A673 (cell line): Measurements from ENCODE around the gene DHX29.

Experiments used
- EZH2 ChIP-seq: fragments of 200-600 bp; sonication (generic); IDR thresholded peaks from 2 replicates; pipeline ENCODE4 v1.6.1; 2017; ENCODE audit warnings: borderline replicate concordance, low read depth, mild to moderate bottlenecking, mixed read lengths, antibody characterized with exemption, low read length; ENCODE audit not compliant: poor library complexity, severe bottlenecking
- TF ChIP-seq, protein P1 (sequence below): fragments of 300-800, 200-600 bp; sonication (generic); conservative IDR thresholded peaks from 2 replicates; pipeline ENCODE4 v1.5.1; 2017; ENCODE audit warnings: low read depth, mild to moderate bottlenecking, antibody characterized with exemption, low read length, moderate library complexity, mixed read lengths

DNA sequence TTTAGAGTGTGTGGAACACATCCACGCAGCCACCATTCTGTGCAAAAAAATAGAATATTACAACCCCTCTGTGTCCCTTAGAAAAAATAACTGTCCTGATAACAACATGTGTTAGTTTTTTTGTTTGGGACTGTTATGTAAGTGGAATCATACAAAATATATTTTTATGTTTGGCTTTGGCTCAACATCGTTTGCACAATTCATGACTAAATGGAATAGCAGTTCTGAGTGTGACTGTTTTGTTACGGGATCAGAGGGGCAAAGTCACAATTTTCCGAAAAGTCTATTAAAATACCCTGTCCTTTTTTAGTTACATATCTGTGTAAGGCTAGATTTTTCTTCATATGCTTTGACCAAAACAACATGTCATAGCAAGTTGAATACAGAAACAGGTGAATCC is 13.1 kb upstream of the DHX29 start:
- TF ChIP-seq, protein P1, sequence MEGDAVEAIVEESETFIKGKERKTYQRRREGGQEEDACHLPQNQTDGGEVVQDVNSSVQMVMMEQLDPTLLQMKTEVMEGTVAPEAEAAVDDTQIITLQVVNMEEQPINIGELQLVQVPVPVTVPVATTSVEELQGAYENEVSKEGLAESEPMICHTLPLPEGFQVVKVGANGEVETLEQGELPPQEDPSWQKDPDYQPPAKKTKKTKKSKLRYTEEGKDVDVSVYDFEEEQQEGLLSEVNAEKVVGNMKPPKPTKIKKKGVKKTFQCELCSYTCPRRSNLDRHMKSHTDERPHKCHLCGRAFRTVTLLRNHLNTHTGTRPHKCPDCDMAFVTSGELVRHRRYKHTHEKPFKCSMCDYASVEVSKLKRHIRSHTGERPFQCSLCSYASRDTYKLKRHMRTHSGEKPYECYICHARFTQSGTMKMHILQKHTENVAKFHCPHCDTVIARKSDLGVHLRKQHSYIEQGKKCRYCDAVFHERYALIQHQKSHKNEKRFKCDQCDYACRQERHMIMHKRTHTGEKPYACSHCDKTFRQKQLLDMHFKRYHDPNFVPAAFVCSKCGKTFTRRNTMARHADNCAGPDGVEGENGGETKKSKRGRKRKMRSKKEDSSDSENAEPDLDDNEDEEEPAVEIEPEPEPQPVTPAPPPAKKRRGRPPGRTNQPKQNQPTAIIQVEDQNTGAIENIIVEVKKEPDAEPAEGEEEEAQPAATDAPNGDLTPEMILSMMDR = no peak
- no peak for TF ChIP-seq EZH2
